IMR-90 (cell line): Measurements from ENCODE around the gene CD99. TPM values are rescaled to one million over a fixed set of nuclear protein-coding genes. Genes with fewer than 3 reads are reported as not detected.

ENCODE experiments used
- ATAC-seq: fragments of 200-7000 bp; cut with Tn5 transposase; 2 replicates; pipeline ENCODE4 v1.9.1; 2020; ENCODE audit warnings: low read depth, mild to moderate bottlenecking, moderate library complexity
- BruUV-seq: library from RNA; stranded (reverse); fragments of 400-500 nt; replicated peaks from 2 replicates; lab custom pipeline; 2021; lab: Mats Ljungman, UMichigan
- CTCF ChIA-PET: fragments of 300-600 bp; formaldehyde crosslinking; extraction: SDS; loops from one replicate; lab custom pipeline; 2021; ENCODE audit warnings: antibody characterized with exemption; lab: Yijun Ruan, JAX
- POLR2A ChIA-PET: fragments of 300-600 bp; sonication (Branson Sonifier 250); formaldehyde crosslinking; loops from one replicate; lab custom pipeline; 2022; ENCODE audit warnings: antibody characterized with exemption; ENCODE audit not compliant: unreplicated experiment; lab: Charles Lee
- DNase-seq: peaks from one replicate; pipeline ENCODE4 v3.0.0; 2013
- H2AFZ ChIP-seq: replicated peaks from 2 replicates; pipeline ENCODE3; 2013; ENCODE audit warnings: low read length, mild to moderate bottlenecking; ENCODE audit not compliant: poor library complexity
- H2AK5ac ChIP-seq: 2 replicates; pipeline ENCODE4 v1.6.1; 2013; ENCODE audit warnings: low read depth, low read length, inconsistent platforms
- H2AK9ac ChIP-seq: replicated peaks from 2 replicates; pipeline ENCODE3; 2013; ENCODE audit warnings: mild to moderate bottlenecking, low read depth, low read length, moderate library complexity; ENCODE audit not compliant: poor library complexity
- H2BK120ac ChIP-seq: 2 replicates; pipeline ENCODE4 v1.6.1; 2013; ENCODE audit warnings: low read depth, low read length, inconsistent platforms
- H2BK15ac ChIP-seq: 3 replicates; pipeline ENCODE4 v1.6.1; 2013; ENCODE audit warnings: low read depth, low read length, inconsistent platforms
- H2BK20ac ChIP-seq: 2 replicates; pipeline ENCODE4 v1.6.1; 2013; ENCODE audit warnings: low read depth, mild to moderate bottlenecking, inconsistent platforms, low read length, moderate library complexity
- H2BK5ac ChIP-seq: 2 replicates; pipeline ENCODE4 v1.6.1; 2013; ENCODE audit warnings: mild to moderate bottlenecking, low read depth, low read length, inconsistent platforms; ENCODE audit not compliant: poor library complexity, severe bottlenecking
- H3K14ac ChIP-seq: replicated peaks from 2 replicates; pipeline ENCODE4 v1.6.1; 2013; ENCODE audit warnings: low read depth, low read length, inconsistent platforms
- H3K18ac ChIP-seq: 2 replicates; pipeline ENCODE4 v1.6.1; 2013; ENCODE audit warnings: low read depth, low read length, control low read depth
- H3K23ac ChIP-seq: 2 replicates; pipeline ENCODE4 v1.6.1; 2013; ENCODE audit warnings: low read depth, low read length, inconsistent platforms
- H3K27ac ChIP-seq: 2 replicates; pipeline ENCODE4 v1.5.1; 2013; ENCODE audit warnings: mild to moderate bottlenecking, control low read depth, low read length; ENCODE audit not compliant: insufficient read depth
- H3K27me3 ChIP-seq: 2 replicates; pipeline ENCODE4 v1.6.1; 2013; ENCODE audit warnings: low read length; ENCODE audit not compliant: control insufficient read depth, insufficient read depth
- H3K36me3 ChIP-seq: 2 replicates; pipeline ENCODE4 v1.6.1; 2013; ENCODE audit warnings: low read length, mixed read lengths; ENCODE audit not compliant: control insufficient read depth, insufficient read depth
- H3K4ac ChIP-seq: 2 replicates; pipeline ENCODE4 v1.6.1; 2013; ENCODE audit warnings: low read depth, low read length, inconsistent platforms
- H3K4me1 ChIP-seq: 2 replicates; pipeline ENCODE4 v1.6.1; 2013; ENCODE audit warnings: low read length, mixed read lengths; ENCODE audit not compliant: control insufficient read depth, insufficient read depth
- H3K4me2 ChIP-seq: 2 replicates; pipeline ENCODE4 v1.6.1; 2013; ENCODE audit warnings: low read depth, mild to moderate bottlenecking, control low read depth, low read length, moderate library complexity
- H3K4me3 ChIP-seq: 2 replicates; pipeline ENCODE4 v1.5.1; 2013; ENCODE audit warnings: low read depth, mild to moderate bottlenecking, control low read depth, low read length, moderate library complexity; ENCODE audit not compliant: insufficient read depth
- H3K56ac ChIP-seq: 2 replicates; pipeline ENCODE4 v1.6.1; 2013; ENCODE audit warnings: low read length, inconsistent platforms; ENCODE audit not compliant: insufficient read depth; ENCODE audit errors: extremely low read depth
- H3K79me1 ChIP-seq, 2 experiments: 2 replicates each; pipeline ENCODE4 v1.6.1; 2013; ENCODE audit warnings: low read length in 2 of 2, inconsistent platforms in 1 of 2, low read depth in 1 of 2
- H3K9ac ChIP-seq: 2 replicates; pipeline ENCODE4 v1.6.1; 2013; ENCODE audit warnings: low read depth, low read length, control low read depth
- H3K9me1 ChIP-seq: 2 replicates; pipeline ENCODE4 v1.6.1; 2013; ENCODE audit warnings: low read length, inconsistent platforms; ENCODE audit not compliant: insufficient read depth
- H3K9me3 ChIP-seq: 2 replicates; pipeline ENCODE4 v1.6.1; 2013; ENCODE audit warnings: low read length; ENCODE audit not compliant: control insufficient read depth, insufficient read depth
- H4K20me1 ChIP-seq: 2 replicates; pipeline ENCODE4 v1.6.1; 2013; ENCODE audit warnings: low read length, inconsistent platforms; ENCODE audit not compliant: insufficient read depth
- H4K5ac ChIP-seq: 2 replicates; pipeline ENCODE4 v1.6.1; 2013; ENCODE audit warnings: mild to moderate bottlenecking, low read depth, low read length, control low read depth
- H4K8ac ChIP-seq, 2 experiments: 2 replicates each; pipeline ENCODE4 v1.6.1; 2013; ENCODE audit warnings: low read depth in 2 of 2, low read length in 2 of 2, control low read depth in 1 of 2, inconsistent platforms in 1 of 2
- H4K91ac ChIP-seq: 2 replicates; pipeline ENCODE4 v1.6.1; 2013; ENCODE audit warnings: low read depth, low read length, inconsistent platforms; ENCODE audit not compliant: insufficient read depth
- BHLHE40 ChIP-seq: fragments of 150-350 bp; IDR thresholded peaks from 2 replicates; pipeline ENCODE4 v1.6.1; 2016; ENCODE audit warnings: mild to moderate bottlenecking, low read depth, low read length
- CEBPB ChIP-seq: IDR thresholded peaks from 2 replicates; pipeline ENCODE4 v1.6.1; 2012; ENCODE audit warnings: low read depth, low read length, improper control_type of control experiment
- CHD1 ChIP-seq: IDR thresholded peaks from 2 replicates; pipeline ENCODE4 v1.6.1; 2012; ENCODE audit warnings: low read depth, low read length, improper control_type of control experiment
- ELK1 ChIP-seq: fragments of 150-350 bp; IDR thresholded peaks from 2 replicates; pipeline ENCODE4 v1.6.1; 2016; ENCODE audit warnings: low read depth, mild to moderate bottlenecking, low read length, moderate library complexity, borderline replicate concordance
- MAFK ChIP-seq: IDR thresholded peaks from 2 replicates; pipeline ENCODE4 v1.6.1; 2012; ENCODE audit warnings: low read depth, low read length, improper control_type of control experiment
- MAZ ChIP-seq: IDR thresholded peaks from 2 replicates; pipeline ENCODE4 v1.6.1; 2012; ENCODE audit warnings: low read depth, mild to moderate bottlenecking, low read length, improper control_type of control experiment, moderate library complexity, borderline replicate concordance
- MXI1 ChIP-seq: IDR thresholded peaks from 2 replicates; pipeline ENCODE4 v1.6.1; 2012; ENCODE audit warnings: low read depth, mild to moderate bottlenecking, low read length, moderate library complexity, borderline replicate concordance
- NFE2L2 ChIP-seq: fragments of 150-350 bp; IDR thresholded peaks from 2 replicates; pipeline ENCODE4 v1.6.1; 2016; ENCODE audit warnings: low read depth, mild to moderate bottlenecking, low read length
- POLR2A ChIP-seq: IDR thresholded peaks from 2 replicates; pipeline ENCODE4 v1.6.1; 2012; ENCODE audit warnings: mild to moderate bottlenecking, low read depth, low read length
- RCOR1 ChIP-seq: IDR thresholded peaks from 2 replicates; pipeline ENCODE4 v1.6.1; 2012; ENCODE audit warnings: mild to moderate bottlenecking, low read length, improper control_type of control experiment; ENCODE audit not compliant: insufficient replicate concordance
- RFX5 ChIP-seq: IDR thresholded peaks from 2 replicates; pipeline ENCODE4 v1.8.0; 2012; ENCODE audit warnings: low read depth, mild to moderate bottlenecking, low read length, moderate library complexity
- SMC3 ChIP-seq: fragments of 150-350 bp; IDR thresholded peaks from 2 replicates; pipeline ENCODE4 v1.6.1; 2016; ENCODE audit warnings: low read depth, mild to moderate bottlenecking, antibody characterized with exemption, low read length, moderate library complexity
- USF2 ChIP-seq: fragments of 150-350 bp; IDR thresholded peaks from 2 replicates; pipeline ENCODE4 v1.6.1; 2017; ENCODE audit warnings: mild to moderate bottlenecking, antibody characterized with exemption, low read length, low read depth
- WGBS, 2 experiments: methylation state at CpG; one replicate each; pipeline versions ENCODE4 v1.1.5 to v1.1.7; 2013; ENCODE audit warnings: missing lambda C conversion rate in 2 of 2; ENCODE audit not compliant: insufficient read length in 1 of 2; ENCODE audit errors: extremely low coverage in 2 of 2; 5-methylcytosine and 5-hydroxymethylcytosine counted together
- dilution Hi-C: fragments of 300-500 bp; cut with HindIII; formaldehyde crosslinking; loops from one replicate; pipeline ENCODE4 v1.14.3; 2018; ENCODE audit warnings: low sequenced_read_pairs; ENCODE audit not compliant: unreplicated experiment
- in situ Hi-C: fragments of 300-500 bp; cut with MboI; formaldehyde crosslinking; loops from 3 replicates; pipeline ENCODE4 v1.14.3; 2019; ENCODE audit warnings: low sequenced_read_pairs, inconsistent platforms, mixed read lengths
- intact Hi-C: fragments of 100-400 bp; cut with micrococcal nuclease; formaldehyde crosslinking; loops from 2 replicates; pipeline ENCODE4 v1.10.0; 2022
- polyA plus RNA-seq, 3 experiments: library from polyadenylated mRNA; depleted of rRNA; stranded (reverse); fragments of >200 nt; gene quantifications; 2 replicates each; pipeline ENCODE4 v1.2.3, GENCODE V29; 2012; ENCODE audit warnings: low replicate concordance in 1 of 3
- total RNA-seq: library from RNA; depleted of rRNA; stranded (reverse); fragments of >200 nt; gene quantifications from 2 replicates; pipeline ENCODE4 v1.2.3, GENCODE V29; 2012

Gene CD99
- total and polyA plus RNA-seq, 2 of the 4 experiments (the other 2 are of a cell fraction): 102 to 369 TPM

- no peak for TF ChIP-seq RFX5
- TF ChIP-seq MXI1: no peak
- TF ChIP-seq USF2: no peak
- TF ChIP-seq RCOR1: no peak
- TF ChIP-seq POLR2A: no peak
- TF ChIP-seq MAZ: no peak
- no peak for TF ChIP-seq CEBPB
- TF ChIP-seq NFE2L2: no peak
- TF ChIP-seq MAFK: no peak
- TF ChIP-seq SMC3: no peak
- no peak for TF ChIP-seq ELK1
- TF ChIP-seq BHLHE40: no peak
- TF ChIP-seq CHD1: no peak
- H3K4me1 ChIP-seq: no peaks in the 10 kb centered on the region
- H2BK5ac ChIP-seq: no peak overlapping the region
- dilution Hi-C loops (no loop called here), in situ Hi-C loops (no loop called here), intact Hi-C loops (no loop called here)
- no peak overlapping the region for H2BK20ac ChIP-seq
- H3K27me3 ChIP-seq: no peaks in the 10 kb centered on the region; the same call in 1 of the 2 replicates
- H2BK120ac ChIP-seq: no peak overlapping the region
- POLR2A ChIA-PET: no interaction called here
- no peaks in the 10 kb centered on the region for H3K79me1 ChIP-seq
- H2BK15ac ChIP-seq: no peak overlapping the region
- no peak overlapping the region for H3K4me2 ChIP-seq
- no peak overlapping the region for H2AK5ac ChIP-seq
- H4K5ac ChIP-seq: no peak overlapping the region
- CTCF ChIA-PET: no interaction called here
- no peak overlapping the region for H3K18ac ChIP-seq
- DNase-seq: peak; percentile 21
- H2AK9ac ChIP-seq: no peak overlapping the region
- H3K23ac ChIP-seq: no peak overlapping the region
- H4K91ac ChIP-seq: no peak overlapping the region
- no peak overlapping the region for H3K56ac ChIP-seq
- H3K4ac ChIP-seq: no peak overlapping the region
- H3K14ac ChIP-seq: no peak overlapping the region
- 61% methylated on average over 13 of the region's 25 CpGs; no CpG with 5 or more reads in 1 of the 2 experiments for WGBS, 2 experiments
- no peak overlapping the region for H4K8ac ChIP-seq
- no peaks in the 10 kb centered on the region for H3K36me3 ChIP-seq
- ATAC-seq: peak; percentile 32
- H3K9me1 ChIP-seq: no peaks in the 10 kb centered on the region
- H3K4me3 ChIP-seq: no peak overlapping the region
- H3K9ac ChIP-seq: no peak overlapping the region
- BruUV-seq: no TSS peak
- H3K27ac ChIP-seq: no peak overlapping the region
- H4K20me1 ChIP-seq: no peaks in the 10 kb centered on the region
- no peak overlapping the region for H2AFZ ChIP-seq
- H3K9me3 ChIP-seq: no peaks in the 10 kb centered on the region
These were observed 76.7 kb downstream of the CD99 start for GRCh38 chrX:2767631-2768455.
